Upper lobe of left lung (tissue), 4 donors: Measurements from ENCODE around the gene CARMIL1.

ENCODE experiments used
- EP300 ChIP-seq, 4 donors: sonication (generic); formaldehyde crosslinking; IDR thresholded peaks; one replicate each; pipeline ENCODE4 v1.5.1; 2017; ENCODE audit warnings: antibody characterized with exemption in 4 of 4, control low read depth in 2 of 4
- POLR2A ChIP-seq, 4 donors: fragments of 450-650 bp; IDR thresholded peaks; one replicate each; pipeline ENCODE4 v1.5.1; 2016 to 2017; ENCODE audit warnings: antibody characterized with exemption in 4 of 4, mild to moderate bottlenecking in 2 of 4
- POLR2AphosphoS5 ChIP-seq, 2 donors: sonication (generic); formaldehyde crosslinking; IDR thresholded peaks; one replicate each; pipeline ENCODE4 v1.5.1; 2017; ENCODE audit warnings: antibody characterized with exemption in 2 of 2
- TF ChIP-seq, protein P1 (sequence below), 6 experiments: fragments of 450-650 bp in 4 of 6; fragments of 200-600 bp in 2 of 6; sonication (generic) in 2 of 6; IDR thresholded peaks; one replicate each; pipeline ENCODE4 v1.5.1; 2016 to 2019; ENCODE audit warnings: antibody characterized with exemption in 6 of 6

GRCh38 chr6:25384967-25385366 is 105.8 kb downstream of the CARMIL1 start:
- TF ChIP-seq, protein P1, sequence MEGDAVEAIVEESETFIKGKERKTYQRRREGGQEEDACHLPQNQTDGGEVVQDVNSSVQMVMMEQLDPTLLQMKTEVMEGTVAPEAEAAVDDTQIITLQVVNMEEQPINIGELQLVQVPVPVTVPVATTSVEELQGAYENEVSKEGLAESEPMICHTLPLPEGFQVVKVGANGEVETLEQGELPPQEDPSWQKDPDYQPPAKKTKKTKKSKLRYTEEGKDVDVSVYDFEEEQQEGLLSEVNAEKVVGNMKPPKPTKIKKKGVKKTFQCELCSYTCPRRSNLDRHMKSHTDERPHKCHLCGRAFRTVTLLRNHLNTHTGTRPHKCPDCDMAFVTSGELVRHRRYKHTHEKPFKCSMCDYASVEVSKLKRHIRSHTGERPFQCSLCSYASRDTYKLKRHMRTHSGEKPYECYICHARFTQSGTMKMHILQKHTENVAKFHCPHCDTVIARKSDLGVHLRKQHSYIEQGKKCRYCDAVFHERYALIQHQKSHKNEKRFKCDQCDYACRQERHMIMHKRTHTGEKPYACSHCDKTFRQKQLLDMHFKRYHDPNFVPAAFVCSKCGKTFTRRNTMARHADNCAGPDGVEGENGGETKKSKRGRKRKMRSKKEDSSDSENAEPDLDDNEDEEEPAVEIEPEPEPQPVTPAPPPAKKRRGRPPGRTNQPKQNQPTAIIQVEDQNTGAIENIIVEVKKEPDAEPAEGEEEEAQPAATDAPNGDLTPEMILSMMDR (IDR thresholded peaks at IDR 0.05): no peak
- TF ChIP-seq POLR2A (IDR thresholded peaks at IDR 0.05): no peak
- no peak for TF ChIP-seq POLR2AphosphoS5 (IDR thresholded peaks at IDR 0.05)
- TF ChIP-seq EP300 (IDR thresholded peaks at IDR 0.05): no peak
